ENCODE measurements around the gene FOXP4.

The FOXP4 gene

DNA sequence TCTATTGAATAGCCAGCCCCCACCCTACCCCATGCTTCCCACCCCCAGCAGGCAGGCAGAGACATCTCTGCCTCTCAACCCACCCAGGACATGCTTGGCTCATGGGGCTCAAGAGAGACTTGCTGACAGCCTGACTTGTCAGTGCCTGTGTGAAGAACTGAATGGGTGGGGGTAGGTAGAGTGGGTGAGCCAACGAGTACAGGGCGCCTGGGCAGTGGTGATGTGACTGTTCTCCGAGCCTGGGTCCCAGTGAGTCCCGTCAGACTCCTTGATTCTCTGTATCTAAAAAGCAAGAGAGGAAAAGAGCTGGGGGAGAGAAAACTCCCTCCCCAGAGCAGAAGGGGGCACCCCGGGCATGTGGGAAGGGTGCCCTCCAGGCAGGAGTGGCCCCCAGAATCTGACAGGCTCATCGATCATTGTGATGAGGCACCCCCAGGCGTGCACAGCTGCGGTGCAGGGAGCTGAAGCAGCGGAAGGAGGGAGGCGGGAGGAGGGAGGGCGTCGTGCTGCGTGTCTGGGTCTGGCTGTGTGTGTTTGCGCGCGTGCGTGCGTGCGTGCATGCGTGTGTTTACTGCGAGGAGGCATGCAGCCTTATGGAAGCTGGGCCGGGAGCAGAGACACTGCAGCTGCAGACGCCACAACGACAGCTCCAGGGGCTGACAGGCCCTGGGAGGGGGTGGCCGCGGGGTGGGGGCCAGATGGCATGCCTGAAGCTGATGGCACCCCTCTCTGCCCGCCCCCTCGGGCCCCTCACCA lies 40.2 kb downstream of the FOXP4 start:
- DNase-seq, result no peak

DNA sequence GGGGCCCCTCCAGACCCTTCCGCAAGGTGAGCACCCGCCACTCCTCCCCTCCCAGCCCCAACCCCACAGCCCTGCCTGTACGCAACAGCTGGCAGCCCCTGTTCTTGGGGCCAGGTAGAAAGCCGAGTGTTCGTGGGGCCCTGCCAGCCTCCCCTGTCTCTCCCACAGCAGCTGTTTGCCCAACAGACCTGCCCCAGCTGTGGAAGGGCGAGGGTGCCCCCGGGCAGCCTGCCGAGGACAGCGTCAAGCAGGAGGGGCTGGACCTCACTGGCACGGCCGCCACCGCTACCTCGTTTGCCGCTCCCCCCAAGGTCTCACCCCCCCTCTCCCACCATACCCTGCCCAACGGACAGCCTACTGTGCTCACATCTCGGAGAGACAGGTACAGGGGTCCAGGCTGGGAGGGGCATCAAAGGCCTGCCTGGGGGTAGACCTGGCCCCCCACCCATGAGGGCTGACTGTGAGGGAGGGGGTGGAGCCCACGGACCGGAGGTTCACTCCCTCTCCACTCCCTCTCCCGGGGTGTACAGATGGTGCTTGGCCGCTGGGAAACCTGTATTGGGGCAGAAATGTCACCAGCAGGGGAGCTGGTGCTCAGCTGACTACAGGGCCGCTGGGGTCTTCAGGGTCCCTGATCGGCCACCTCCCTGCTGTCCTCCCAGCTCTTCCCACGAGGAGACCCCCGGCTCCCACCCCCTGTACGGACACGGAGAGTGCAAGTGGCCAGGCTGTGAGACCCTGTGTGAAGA lies 41.1 kb downstream of the FOXP4 start:
- DNase-seq, result no peak

DNA sequence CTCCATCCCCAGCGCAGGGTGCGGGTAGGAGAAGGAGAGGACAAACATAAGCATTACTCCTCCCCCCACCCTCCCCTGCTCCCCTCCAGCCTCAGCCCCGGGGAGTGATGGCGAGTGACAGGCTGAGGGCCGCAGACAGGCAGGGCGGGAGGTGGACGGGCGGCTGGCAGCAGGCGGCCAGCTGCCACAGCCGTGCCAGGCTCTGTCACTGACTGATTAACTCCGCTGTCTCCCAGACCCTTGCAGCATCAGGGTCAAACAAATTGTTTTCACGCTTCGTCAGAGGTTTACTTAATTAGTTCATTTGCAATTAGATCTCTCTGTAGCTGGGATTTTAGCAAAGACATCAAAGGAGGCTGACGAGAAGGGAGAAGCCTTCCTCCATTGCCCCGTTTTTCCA lies 41.9 kb downstream of the FOXP4 start:
- no peak for DNase-seq

DNA sequence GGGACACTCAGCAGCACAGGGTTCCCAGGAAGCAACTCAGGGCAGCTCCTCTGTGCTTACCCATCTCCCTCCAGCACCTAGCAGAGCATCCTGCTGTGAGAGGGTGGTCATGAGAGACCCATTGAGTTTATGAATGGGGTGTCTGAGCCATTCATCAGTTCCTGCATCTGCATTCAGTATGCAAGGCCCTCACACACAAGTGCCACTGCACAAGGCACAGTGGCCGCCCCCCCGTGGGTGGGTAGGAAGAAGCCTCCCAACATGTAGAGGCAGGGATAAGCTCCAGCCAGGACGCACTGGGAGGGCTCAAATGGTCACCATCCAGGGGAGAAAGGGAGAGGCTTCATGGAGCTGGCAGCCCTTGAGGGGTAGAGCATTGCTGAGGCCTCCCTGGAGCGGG lies 43.0 kb downstream of the FOXP4 start:
- no peak for DNase-seq

DNA sequence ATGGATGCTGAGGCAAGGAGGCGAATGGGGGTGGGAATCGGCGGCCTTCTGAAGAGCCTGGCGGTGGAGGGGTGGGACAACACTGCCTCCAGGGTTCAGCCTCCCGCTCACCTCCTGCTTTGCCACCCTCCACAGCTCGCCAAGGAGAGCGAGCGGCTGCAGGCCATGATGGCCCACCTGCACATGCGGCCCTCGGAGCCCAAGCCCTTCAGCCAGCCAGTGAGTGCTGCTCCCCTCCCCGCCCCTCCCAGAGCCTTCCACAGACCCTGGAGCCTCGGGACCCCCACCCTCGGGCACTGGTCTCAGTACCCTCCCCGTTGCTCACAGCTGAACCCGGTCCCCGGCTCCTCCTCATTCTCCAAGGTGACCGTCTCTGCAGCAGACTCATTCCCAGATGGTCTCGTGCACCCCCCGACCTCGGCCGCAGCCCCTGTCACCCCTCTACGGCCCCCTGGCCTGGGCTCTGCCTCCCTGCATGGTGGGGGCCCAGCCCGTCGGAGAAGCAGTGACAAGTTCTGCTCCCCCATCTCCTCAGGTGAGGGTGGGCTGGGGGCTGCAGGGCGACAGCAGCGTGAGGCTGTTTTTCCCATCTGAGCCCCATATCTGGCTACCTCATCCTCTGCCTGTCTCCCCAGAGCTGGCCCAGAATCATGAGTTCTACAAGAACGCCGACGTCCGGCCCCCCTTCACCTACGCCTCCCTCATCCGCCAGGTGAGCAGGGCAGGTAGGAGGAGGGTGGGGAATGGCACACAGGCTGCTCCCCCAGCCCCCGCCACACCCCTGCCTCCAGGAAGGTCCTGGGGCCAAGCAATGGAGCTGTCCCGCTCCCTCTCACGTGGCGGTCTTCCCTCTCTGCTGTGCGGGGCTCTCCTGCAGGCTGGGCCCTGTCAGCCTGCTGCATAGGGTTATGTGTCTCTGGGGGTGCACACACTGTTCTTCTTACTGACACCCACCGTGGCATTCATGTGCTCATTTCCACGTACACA lies 43.7 kb downstream of the FOXP4 start:
- no peak for DNase-seq

DNA sequence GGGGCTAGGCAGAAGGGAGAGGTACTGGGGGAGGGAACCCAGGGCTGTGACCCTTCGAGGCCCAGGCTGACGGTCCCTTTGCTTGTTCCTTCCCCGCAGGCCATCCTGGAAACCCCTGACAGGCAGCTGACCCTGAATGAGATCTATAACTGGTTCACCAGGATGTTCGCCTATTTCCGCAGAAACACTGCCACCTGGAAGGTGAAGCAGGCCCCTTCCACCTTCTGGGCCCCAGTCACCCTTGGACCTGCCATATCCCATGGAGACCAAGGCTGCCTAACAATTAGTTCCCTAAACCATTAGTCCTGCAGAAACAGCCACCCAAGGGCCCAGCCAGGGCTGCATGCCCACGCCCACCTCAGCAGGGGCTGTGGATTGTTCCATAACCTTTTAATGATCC lies 44.9 kb downstream of the FOXP4 start:
- no peak for DNase-seq

DNA sequence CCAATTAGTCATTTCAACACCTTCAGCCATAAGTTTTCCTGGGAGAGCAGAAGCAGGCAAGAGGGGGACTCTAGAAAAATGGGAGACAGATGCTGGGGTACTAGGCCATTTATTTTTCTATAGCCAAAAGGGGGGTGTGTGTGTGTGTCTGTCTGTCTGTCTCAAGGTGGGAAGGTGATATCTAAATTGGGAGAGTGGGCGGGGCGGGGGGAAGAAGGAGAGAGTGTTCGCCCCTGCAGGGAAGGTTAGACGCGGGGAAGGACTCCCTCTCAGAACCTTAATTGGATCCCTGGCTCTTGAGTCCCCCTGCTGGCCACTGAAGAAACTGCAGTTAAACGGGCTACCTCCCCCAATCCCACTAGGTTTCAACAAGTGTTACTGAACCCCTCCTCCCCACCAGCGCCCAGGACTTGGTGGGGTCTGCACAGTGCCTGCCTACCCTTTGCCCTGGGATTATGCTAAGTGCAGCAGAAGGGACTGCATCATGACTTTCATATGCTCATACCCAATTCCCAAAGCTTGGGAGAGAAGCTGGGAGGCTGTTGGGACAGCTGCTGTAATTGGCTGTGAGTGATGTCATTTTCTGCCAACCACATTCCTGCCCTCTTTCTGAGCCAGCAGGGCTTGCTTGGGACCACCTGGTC lies 45.8 kb downstream of the FOXP4 start:
- peak; percentile 38 to 75 (median 60) for DNase-seq

DNA sequence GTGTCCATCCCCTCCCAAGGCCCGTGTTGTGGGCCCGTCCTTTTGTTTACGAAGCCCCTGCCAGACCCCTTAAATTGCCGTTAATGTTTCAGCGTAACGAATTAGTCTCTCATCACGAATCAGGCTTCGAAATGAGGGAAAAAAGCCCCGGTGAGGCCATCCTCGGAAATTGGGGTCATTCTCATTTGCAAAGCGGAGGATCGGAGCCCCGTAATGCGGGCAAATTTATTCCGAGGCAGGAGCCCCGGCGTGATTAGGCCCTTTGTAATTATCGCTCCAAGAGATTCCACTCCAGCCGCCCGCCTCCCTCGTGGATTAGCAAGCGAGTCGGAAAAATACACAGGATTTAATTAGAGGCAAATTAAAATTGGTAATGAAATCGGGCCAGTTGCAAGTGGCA lies 47.2 kb downstream of the FOXP4 start:
- DNase-seq, result no peak

DNA sequence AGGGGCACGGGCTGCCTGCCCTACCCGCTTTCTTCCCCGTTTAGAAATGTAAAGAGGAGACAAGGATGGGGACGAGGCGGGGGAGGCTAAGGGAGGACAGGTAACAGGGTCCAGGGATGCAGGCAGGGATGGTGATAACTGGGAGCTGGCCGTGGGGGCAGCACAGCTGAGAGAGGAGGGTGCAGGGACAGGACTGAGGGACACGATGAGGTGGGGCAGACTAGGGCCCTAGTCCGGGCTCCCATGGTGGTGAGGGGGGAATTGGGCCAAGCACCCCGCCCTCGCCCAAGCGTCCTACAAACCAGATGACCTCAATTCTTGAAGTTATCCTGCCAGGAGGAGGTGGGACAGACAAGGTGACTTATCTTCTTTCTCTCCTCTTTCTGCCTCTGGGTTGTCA lies 47.7 kb downstream of the FOXP4 start:
- no peak for DNase-seq

DNA sequence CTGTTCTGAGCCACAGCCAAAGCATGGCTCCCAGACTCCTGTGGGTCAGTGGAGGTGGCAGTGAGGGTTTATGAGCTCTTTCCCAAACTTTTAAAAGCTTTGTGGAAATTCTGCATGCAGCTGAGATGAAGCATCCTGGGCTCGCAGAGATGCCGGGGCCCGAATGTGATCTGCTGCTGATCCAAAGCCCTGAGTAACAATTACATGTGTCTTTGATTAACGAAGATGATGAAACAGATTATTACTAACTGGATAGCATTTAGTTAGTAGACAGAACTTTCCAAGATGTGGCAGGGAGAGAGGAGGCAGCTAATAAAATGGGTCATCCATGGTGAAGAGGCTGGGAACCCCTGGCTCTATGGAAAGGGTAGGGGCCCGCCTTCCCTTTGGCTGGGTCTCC lies 48.1 kb downstream of the FOXP4 start:
- DNase-seq, result no peak

DNA sequence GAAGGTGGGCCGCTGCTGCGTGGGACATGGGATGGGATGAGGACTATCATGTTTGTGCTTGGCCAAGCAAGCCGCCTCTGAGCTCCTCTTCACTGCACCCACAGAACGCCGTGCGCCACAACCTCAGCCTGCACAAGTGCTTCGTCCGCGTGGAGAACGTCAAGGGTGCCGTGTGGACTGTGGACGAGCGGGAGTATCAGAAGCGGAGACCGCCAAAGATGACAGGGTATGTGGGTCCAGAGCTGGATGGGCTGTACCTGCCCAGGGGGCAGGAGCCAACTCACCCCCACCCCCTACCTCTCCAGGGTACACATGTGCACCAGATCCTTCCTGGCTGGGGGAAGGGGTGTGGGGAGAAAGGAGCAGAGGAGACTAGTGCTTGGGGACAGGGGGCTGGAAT lies 48.6 kb downstream of the FOXP4 start:
- no peak for DNase-seq

DNA sequence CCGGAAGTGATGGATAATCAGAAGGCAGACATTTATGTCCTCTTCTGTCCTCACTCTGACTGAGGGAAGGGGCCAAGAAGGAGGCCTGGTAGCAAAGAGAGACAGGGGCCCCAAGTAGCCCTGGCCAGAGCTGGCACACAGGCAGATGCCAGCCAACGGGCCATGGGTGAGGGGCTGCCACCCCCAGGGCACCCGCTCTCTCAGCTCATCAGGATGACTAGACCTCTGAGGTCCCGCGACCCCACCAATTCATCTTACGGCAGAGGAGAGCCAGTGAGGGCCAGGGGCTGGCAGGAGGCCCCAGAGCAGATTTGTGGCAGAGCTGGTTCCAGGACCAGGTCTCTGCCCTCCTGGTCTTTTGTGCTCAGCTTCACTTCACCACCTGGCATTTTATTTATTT lies 49.0 kb downstream of the FOXP4 start:
- DNase-seq, result no peak

DNA sequence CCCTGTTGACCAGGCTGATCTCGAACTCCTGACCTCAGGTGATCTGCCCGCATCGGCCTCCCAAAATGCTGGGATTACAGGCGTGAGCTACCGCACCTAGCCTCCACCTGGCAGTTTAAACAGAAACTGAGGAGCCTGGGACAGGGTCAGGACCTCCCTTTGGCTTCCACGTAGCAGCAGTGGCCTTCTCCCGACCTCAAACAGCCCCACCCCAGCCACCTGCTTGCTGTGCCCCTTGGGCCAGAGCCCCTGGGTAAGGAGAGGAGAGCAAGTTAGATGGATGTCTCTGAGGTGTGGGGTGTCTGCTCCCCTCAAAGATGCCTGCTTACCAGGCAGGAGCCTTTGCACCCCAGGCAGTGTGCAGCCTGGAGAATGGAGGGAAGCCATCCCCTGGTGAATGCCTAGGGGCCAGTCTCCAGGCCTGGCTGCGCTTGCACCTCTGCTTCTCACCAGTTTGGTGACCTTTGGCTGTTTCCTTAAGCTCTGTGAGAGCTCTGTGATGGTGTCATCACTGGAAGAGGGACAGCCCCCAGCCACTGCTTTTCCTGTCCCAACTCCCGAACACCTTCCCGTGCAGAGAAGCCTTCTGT lies 50.0 kb downstream of the FOXP4 start:
- DNase-seq, result no peak

DNA sequence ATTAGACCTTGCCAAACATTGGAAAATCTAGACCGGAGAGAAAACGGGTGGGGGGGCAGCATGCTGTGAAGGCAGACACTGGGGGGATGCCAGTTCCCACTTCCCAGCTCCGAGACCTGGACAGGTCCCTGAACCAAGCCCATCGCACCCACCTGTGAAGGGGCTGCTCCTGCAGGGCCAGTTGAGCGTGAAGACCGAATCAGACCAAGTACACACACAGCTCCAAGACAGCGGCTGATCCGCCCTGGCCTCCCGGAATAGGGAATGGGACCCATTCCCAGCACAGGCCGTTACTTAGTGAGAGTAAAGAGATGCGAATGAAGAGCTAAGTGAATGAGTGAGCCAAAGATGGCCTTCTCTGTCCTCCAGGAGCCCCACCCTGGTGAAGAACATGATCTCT lies 50.6 kb downstream of the FOXP4 start:
- no peak for DNase-seq

DNA sequence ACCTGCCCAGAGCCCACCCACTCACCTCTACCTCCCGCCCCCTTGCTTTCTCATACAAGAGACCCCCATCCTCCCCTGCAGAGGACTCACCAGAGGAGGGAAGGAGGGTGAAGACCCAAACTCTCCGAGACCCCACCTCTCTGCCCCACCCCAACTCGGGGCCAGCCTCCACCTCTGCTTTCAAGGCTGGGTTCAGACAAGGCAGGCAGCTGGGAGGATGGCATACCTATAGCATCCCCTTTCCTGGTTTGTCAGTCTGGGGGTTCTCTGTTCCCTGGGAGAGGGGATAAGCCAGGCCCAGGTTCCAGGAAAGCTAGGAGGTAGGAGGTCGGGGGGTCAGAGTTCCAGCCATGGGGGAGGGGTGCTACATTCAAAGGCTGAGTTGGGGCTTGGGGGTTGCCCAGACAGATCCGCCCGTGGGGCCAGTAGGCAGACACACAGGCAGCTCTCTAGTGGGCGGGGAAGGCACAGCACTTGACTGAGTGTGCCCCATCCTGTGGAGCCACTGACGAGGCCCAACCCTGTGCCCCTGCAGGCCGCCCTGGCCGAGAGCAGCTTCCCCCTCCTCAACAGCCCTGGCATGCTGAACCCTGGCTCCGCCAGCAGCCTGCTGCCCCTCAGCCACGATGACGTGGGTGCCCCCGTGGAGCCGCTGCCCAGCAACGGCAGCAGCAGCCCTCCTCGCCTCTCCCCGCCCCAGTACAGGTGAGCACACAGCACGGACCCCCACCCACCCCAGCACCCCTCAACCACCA lies 51.2 kb downstream of the FOXP4 start:
- DNase-seq, result no peak

DNA sequence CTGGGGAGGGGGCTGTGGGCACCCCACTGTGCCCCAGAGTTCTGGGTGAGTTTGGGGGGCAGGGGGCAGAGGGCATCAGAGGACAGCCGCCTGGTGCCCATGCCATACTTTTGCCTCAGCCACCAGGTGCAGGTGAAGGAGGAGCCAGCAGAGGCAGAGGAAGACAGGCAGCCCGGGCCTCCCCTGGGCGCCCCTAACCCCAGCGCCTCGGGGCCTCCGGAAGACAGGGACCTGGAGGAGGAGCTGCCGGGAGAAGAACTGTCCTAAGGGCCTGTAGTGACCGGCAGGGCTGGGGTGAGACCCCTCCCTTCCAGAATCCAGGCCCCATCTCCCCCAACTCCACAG lies 52.5 kb downstream of the FOXP4 start:
- no peak for DNase-seq

DNA sequence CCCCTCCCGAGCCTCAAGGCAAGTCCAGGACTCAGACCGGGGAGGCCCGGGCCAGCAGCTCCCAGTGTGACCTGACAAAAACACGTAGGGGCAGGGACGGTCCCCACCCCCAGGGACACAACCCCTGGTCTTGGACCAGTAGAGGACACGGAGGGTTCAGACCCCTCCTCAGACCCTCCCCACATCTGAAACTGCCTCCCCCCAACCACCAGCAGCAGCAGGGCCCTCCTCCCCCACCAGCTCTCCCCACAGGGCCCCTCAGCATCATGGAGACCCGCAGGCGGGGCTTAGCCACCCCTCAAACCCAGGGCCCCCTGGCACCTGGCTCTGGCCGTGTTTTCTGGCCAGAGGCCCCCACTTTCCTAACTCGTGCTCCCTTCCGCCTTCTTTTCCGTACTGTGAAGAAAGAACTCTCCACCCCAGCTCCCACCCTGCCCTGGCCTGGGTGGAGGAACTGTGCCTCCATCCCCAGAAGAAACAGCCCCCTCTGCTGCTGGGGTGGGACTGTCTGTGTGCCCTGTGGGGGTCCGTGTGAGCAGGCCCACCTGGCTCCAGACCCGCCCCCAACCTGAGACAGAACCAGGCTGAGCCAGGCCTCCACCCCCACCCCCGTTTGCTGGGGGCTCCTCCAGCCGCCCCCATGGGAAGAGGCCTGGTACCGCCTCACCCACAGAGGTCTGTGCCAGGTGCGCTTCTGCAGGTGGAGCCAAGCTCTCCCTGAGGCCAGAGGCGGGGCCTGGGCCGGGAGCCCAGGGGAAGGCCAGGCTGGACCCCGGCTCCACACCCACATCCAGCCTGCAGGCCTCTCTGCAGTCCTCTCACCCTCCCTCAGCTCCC lies 53.1 kb downstream of the FOXP4 start:
- DNase-seq, result no peak

DNA sequence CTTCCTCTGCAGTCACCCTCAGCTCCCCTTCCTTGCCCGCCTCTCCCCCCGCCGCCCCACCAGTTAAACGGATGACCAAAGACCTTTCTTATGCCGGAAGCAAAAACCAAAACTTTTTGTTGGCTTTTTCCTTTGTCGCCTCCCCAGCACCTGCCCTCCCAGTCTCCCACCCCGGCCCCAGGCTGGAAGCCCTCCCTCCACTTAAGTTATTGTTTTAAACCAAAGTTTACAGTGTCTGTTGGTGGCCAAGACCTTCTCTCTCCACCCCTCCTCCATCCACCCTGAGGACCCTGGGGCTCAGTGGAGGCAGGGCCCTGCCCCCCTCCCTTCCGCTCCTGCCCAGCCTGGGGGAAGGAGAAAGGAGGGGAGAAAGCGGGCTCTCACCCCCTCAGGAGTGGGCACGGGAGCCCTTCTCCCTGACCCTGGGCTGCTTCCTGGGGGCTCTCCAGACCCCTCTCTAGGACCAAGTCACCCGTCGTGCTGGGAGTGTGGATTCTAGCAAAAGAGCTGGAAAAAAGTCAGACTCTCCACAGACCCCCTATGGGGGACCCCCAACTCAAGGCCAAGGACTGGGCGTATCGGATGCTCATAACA lies 53.8 kb downstream of the FOXP4 start:
- DNase-seq, result no peak

DNA sequence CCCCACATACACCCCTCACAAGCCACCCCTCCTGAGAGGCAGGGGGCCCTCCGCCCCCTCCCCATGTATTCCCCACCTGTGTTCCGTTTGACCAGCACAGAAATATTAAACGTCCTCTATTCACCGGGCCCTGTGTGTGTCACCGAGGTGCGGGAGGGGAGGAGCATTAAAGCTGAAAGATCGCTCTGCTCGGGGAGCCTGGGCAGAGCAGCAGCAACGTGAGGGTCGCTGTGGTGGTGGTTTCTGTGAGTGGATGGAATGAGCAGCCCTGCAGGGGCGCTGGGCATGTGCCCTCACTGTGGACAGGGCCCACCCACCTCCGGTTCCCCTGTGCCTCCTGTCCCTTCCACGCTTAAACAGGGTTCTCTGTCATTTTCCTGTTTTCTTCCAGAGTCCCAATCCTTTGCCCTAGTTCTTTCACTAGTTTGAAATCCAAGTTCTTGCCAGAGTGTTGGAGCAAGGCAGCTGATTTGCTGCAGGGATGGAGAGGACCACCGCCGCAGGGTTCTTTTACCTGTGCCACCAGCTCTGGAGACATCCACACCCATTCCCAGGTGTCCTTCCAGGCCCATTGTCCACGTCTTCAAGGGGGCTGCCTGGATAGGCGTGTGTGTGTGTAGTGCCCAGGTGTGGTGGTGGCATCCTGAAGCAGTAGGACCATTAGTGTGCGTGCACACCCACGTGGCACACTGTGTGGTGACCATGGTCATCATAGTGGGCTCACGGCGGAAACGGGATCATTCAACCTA lies 54.5 kb downstream of the FOXP4 start:
- no peak for DNase-seq

DNA sequence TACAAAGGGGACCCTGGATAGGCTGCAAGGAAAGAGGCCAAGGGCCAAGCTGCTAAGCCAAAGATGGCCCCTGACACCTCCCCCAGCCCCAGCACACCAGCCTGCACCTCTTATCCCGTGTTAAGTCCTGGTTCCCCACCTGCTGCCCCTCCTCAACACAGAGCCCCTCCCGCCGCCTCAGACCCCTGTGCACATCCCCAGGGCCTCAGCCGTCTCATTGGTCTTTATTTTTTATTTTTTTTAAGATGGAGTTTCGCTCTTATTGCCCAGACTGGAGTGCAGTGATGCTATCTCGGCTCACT lies 55.0 kb downstream of the FOXP4 start:
- no peak for DNase-seq

Measured in T-helper 1 cell (primary cell).